HEK293T (cell line): ENCODE data around the gene KDELR3.
A peak's percentile ranks its signal among the peaks of the same experiment; 100 is the strongest.

Experiments
- CTCF ChIA-PET: fragments of 350-600 bp; formaldehyde crosslinking; extraction: SDS; loops from one replicate; lab custom pipeline; 2021; ENCODE audit warnings: antibody characterized with exemption, inconsistent platforms; lab: Yijun Ruan, JAX
- POLR2A ChIA-PET: fragments of 350-600 bp; formaldehyde crosslinking; extraction: SDS; loops from one replicate; lab custom pipeline; 2020; ENCODE audit warnings: antibody characterized with exemption, inconsistent platforms; lab: Yijun Ruan, JAX
- DNase-seq: peaks from one replicate; pipeline ENCODE4 v3.0.0; 2012; ENCODE audit warnings: mixed read lengths; ENCODE audit errors: extremely low spot score
- ARNT ChIP-seq: fragments of 450-650 bp; IDR thresholded peaks from 2 replicates; pipeline ENCODE4 v1.6.1; 2017; ENCODE audit warnings: mild to moderate bottlenecking
- BHLHE40 ChIP-seq: fragments of 450-650 bp; IDR thresholded peaks from 2 replicates; pipeline ENCODE4 v1.6.1; 2016; ENCODE audit warnings: mild to moderate bottlenecking, moderate library complexity, borderline replicate concordance
- CTBP1 ChIP-seq: fragments of 450-650 bp; IDR thresholded peaks from 2 replicates; pipeline ENCODE4 v1.6.1; 2016; ENCODE audit warnings: borderline replicate concordance
- ELF4 ChIP-seq: fragments of 450-650 bp; IDR thresholded peaks from 2 replicates; pipeline ENCODE4 v1.6.1; 2017; ENCODE audit warnings: antibody characterized with exemption
- FOXA1 ChIP-seq: fragments of 450-650 bp; IDR thresholded peaks from 2 replicates; pipeline ENCODE4 v1.6.1; 2016; ENCODE audit warnings: mild to moderate bottlenecking
- FOXK2 ChIP-seq: fragments of 450-650 bp; IDR thresholded peaks from 2 replicates; pipeline ENCODE4 v1.6.1; 2016; ENCODE audit warnings: mild to moderate bottlenecking
- FOXM1 ChIP-seq: fragments of 450-650 bp; IDR thresholded peaks from 2 replicates; pipeline ENCODE4 v1.6.1; 2017; ENCODE audit warnings: mild to moderate bottlenecking, borderline replicate concordance
- HDGF ChIP-seq: fragments of 450-650 bp; IDR thresholded peaks from 2 replicates; pipeline ENCODE4 v1.6.1; 2017; ENCODE audit warnings: antibody characterized with exemption, borderline replicate concordance
- L3MBTL2 ChIP-seq: fragments of 450-650 bp; conservative IDR thresholded peaks from 2 replicates; pipeline ENCODE4 v1.6.1; 2016; ENCODE audit warnings: mild to moderate bottlenecking
- LEF1 ChIP-seq: fragments of 450-650 bp; IDR thresholded peaks from 2 replicates; pipeline ENCODE4 v1.6.1; 2017; ENCODE audit warnings: mild to moderate bottlenecking, borderline replicate concordance
- NFRKB ChIP-seq: fragments of 450-650 bp; IDR thresholded peaks from 2 replicates; pipeline ENCODE4 v1.6.1; 2016; ENCODE audit warnings: mild to moderate bottlenecking, moderate library complexity
- PKNOX1 ChIP-seq: fragments of 450-650 bp; IDR thresholded peaks from 2 replicates; pipeline ENCODE4 v1.6.1; 2016
- SP1 ChIP-seq: fragments of 450-650 bp; IDR thresholded peaks from 2 replicates; pipeline ENCODE4 v1.6.1; 2017
- SUZ12 ChIP-seq: fragments of 450-650 bp; IDR thresholded peaks from 2 replicates; pipeline ENCODE4 v1.6.1; 2016; ENCODE audit warnings: mild to moderate bottlenecking
- TARDBP ChIP-seq: fragments of 450-650 bp; IDR thresholded peaks from 2 replicates; pipeline ENCODE4 v1.6.1; 2016
- ZNF384 ChIP-seq: fragments of 450-650 bp; IDR thresholded peaks from 2 replicates; pipeline ENCODE4 v1.6.1; 2016

The KDELR3 gene

GRCh38 chr22:38501797-38502672, 34.1 kb downstream of the KDELR3 start:
- DNase-seq = no peak
- ChIA-PET POLR2A (interaction anchor here (0.9 to 2.7 kb wide), 6 partner anchors 10 to 68 kb away, joined by 3 to 12 read pairs (median 3); partner anchors contain the start of gene DMC1), CTCF (interaction anchor here (0.7 to 1.4 kb wide), 3 partner anchors 11 to 70 kb away, joined by 3 to 4 read pairs (median 3); no protein-coding TSS in a partner anchor)
- TF ChIP-seq PKNOX1 (peak; percentile 60), SUZ12 (no peak)

- no peak for DNase-seq
- CTCF ChIA-PET = interaction anchor here (1.0 kb wide), 1 partner anchor 27 kb away, joined by 3 read pairs; no protein-coding TSS in a partner anchor
- TF ChIP-seq ZNF384 (no peak), FOXK2 (no peak), TARDBP (no peak), PKNOX1 (no peak), BHLHE40 (no peak), FOXM1 (no peak), SUZ12 (no peak), HDGF (no peak), L3MBTL2 (no peak)
- POLR2A ChIA-PET = interaction anchor here (2.0 to 2.7 kb wide), 2 partner anchors 11 to 67 kb away, joined by 6 to 12 read pairs; partner anchors contain the start of gene DMC1
Observed at GRCh38 chr22:38503021-38503420, 35.1 kb downstream of the KDELR3 start.

- DNase-seq = peak; percentile 42
- ChIA-PET POLR2A (no interaction called here), CTCF (no interaction called here)
- TF ChIP-seq FOXM1 (no peak; the same call in 1 of the 2 replicates), ZNF384 (no peak), NFRKB (no peak)
Observed at GRCh38 chr22:38504731-38505540, 37.0 kb downstream of the KDELR3 start.

- DNase-seq = peak; percentile 69
- TF ChIP-seq BHLHE40 (no peak), FOXA1 (no peak), FOXM1 (no peak), CTBP1 (no peak), L3MBTL2 (no peak), PKNOX1 (no peak), HDGF (no peak), NFRKB (no peak), TARDBP (no peak), FOXK2 (no peak)
- POLR2A ChIA-PET = no interaction called here
- CTCF ChIA-PET = no interaction called here
Observed at GRCh38 chr22:38505541-38506117, 37.7 kb downstream of the KDELR3 start.

- DNase-seq = peak; percentile 95
- POLR2A ChIA-PET = interaction anchor here (0.6 to 1.6 kb wide), 8 partner anchors 10 to 596 kb away, joined by 3 to 5 read pairs (median 3); no protein-coding TSS in a partner anchor
- CTCF ChIA-PET = no interaction called here
- no peak for TF ChIP-seq PKNOX1
- no peak for TF ChIP-seq ZNF384
- no peak for TF ChIP-seq CTBP1
- no peak for TF ChIP-seq SUZ12
- TF ChIP-seq L3MBTL2 = no peak
- TF ChIP-seq HDGF = no peak
- no peak for TF ChIP-seq SP1
- no peak for TF ChIP-seq FOXA1
- no peak for TF ChIP-seq LEF1
- no peak; the same call in 1 of the 2 replicates for TF ChIP-seq FOXK2
- TF ChIP-seq ARNT = no peak
- no peak for TF ChIP-seq TARDBP
- peak; percentile 43; the same call in 1 of the 2 replicates for TF ChIP-seq ELF4
- no peak for TF ChIP-seq FOXM1
- no peak for TF ChIP-seq BHLHE40
- TF ChIP-seq NFRKB = peak; percentile 99
Observed at GRCh38 chr22:38506118-38506962, 38.4 kb downstream of the KDELR3 start, which contains the start of gene DDX17. Gene DDX17 (minus strand): TSS chr22:38506311.
